Hepatocyte (in vitro differentiated cells): ENCODE results near the gene LDLRAD3. TPM values are rescaled to one million over a fixed set of nuclear protein-coding genes. Genes with fewer than 3 reads are reported as not detected.
A peak's percentile ranks its signal among the peaks of the same experiment; 100 is the strongest.

ENCODE experiments used
- DNase-seq: peaks from one replicate; pipeline ENCODE4 v3.0.0-alpha.2; 2016; ENCODE audit warnings: low spot score
- H2AFZ ChIP-seq: fragments of 200-600 bp; sonication (generic); 2 replicates; pipeline ENCODE4 v1.6.0; 2016; ENCODE audit warnings: antibody characterized with exemption, mild to moderate bottlenecking
- H3K27ac ChIP-seq: fragments of 200-600 bp; sonication (generic); 2 replicates; pipeline ENCODE4 v1.5.1; 2016; ENCODE audit warnings: mild to moderate bottlenecking
- H3K27me3 ChIP-seq: fragments of 200-600 bp; sonication (generic); 2 replicates; pipeline ENCODE4 v1.6.1; 2016
- H3K36me3 ChIP-seq: fragments of 200-600 bp; sonication (generic); replicated peaks from 2 replicates; pipeline ENCODE4 v1.5.1; 2016; ENCODE audit warnings: low read depth; ENCODE audit not compliant: insufficient read depth
- H3K4me1 ChIP-seq: fragments of 200-600 bp; sonication (generic); 2 replicates; pipeline ENCODE4 v1.5.1; 2016; ENCODE audit warnings: mild to moderate bottlenecking, moderate library complexity; ENCODE audit not compliant: insufficient read depth
- H3K4me2 ChIP-seq: fragments of 200-600 bp; sonication (generic); 2 replicates; pipeline ENCODE4 v1.6.0; 2016
- H3K4me3 ChIP-seq: fragments of 200-600 bp; sonication (generic); 2 replicates; pipeline ENCODE4 v1.5.1; 2016; ENCODE audit warnings: mild to moderate bottlenecking
- H3K79me2 ChIP-seq: fragments of 200-600 bp; sonication (generic); 2 replicates; pipeline ENCODE4 v1.6.0; 2017; ENCODE audit warnings: mild to moderate bottlenecking
- H3K9me2 ChIP-seq: fragments of 200-600 bp; sonication (generic); replicated peaks from 2 replicates; pipeline ENCODE4 v1.6.0; 2017; ENCODE audit warnings: mild to moderate bottlenecking; ENCODE audit not compliant: insufficient read depth
- H3K9me3 ChIP-seq: fragments of 200-600 bp; sonication (generic); 2 replicates; pipeline ENCODE4 v1.5.1; 2016; ENCODE audit warnings: low read depth, mild to moderate bottlenecking
- H4K20me1 ChIP-seq: fragments of 200-600 bp; sonication (generic); 2 replicates; pipeline ENCODE4 v1.6.0; 2016; ENCODE audit warnings: mild to moderate bottlenecking; ENCODE audit not compliant: insufficient read depth, poor library complexity, severe bottlenecking
- EZH2 ChIP-seq: fragments of 200-600 bp; sonication (generic); IDR thresholded peaks from 2 replicates; pipeline ENCODE4 v1.6.1; 2016; ENCODE audit warnings: antibody characterized with exemption, mild to moderate bottlenecking, borderline replicate concordance
- EZH2phosphoT487 ChIP-seq: fragments of 200-600 bp; sonication (generic); IDR thresholded peaks from one replicate; pipeline ENCODE4 v1.6.1; 2018; ENCODE audit warnings: antibody characterized with exemption, mild to moderate bottlenecking, low read depth, moderate library complexity; ENCODE audit not compliant: unreplicated experiment, severe bottlenecking
- WGBS: methylation state at CpG from one replicate; pipeline ENCODE4 v1.1.6; 2016; ENCODE audit warnings: low lambda C conversion rate; ENCODE audit errors: missing lambda C conversion rate; 5-methylcytosine and 5-hydroxymethylcytosine counted together
- polyA plus RNA-seq: library from polyadenylated mRNA; unstranded; fragments of >200 nt; fragmentation: Nextera tagmentation; extraction: Ambion mirVana; gene quantifications from 2 replicates; pipeline ENCODE4 v1.2.1, GENCODE V29; 2016
- total RNA-seq: library from RNA; depleted of rRNA; stranded (reverse); fragments of >200 nt; gene quantifications from 2 replicates; pipeline ENCODE4 v1.2.3, GENCODE V29; 2014
- TF ChIP-seq, protein P1 (sequence below): fragments of 200-600 bp; sonication (generic); IDR thresholded peaks from 2 replicates; pipeline ENCODE4 v1.5.1; 2016; ENCODE audit warnings: antibody characterized with exemption, mild to moderate bottlenecking; ENCODE audit not compliant: poor library complexity

Gene LDLRAD3
- total and polyA plus RNA-seq, 2 experiments from 2014 or later, result 12.2 TPM

DNA sequence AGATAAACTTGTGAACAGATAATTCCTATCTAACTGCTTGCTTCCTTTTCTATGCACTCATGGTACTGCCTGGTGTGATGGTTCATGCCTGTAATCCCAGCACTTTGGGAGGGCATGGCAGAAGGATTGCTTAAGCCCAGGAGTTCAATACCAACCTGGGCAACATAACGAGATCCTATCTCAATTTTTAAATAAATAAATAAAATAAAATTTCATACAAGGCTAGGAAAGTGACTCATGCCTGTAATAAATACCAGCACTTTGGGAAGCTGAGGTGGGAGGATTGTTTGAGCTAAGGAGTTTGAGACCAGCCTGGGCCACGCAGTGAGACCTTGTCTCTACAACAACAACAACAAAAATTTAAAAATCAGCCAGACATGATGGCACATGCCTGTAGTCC is 178.8 kb downstream of the LDLRAD3 start:
- no peak overlapping the region for H3K27ac ChIP-seq
- no peak overlapping the region for H3K4me3 ChIP-seq
- no peaks in the 10 kb centered on the region for H3K36me3 ChIP-seq
- no peaks in the 10 kb centered on the region for H3K79me2 ChIP-seq
- TF ChIP-seq, protein P1, sequence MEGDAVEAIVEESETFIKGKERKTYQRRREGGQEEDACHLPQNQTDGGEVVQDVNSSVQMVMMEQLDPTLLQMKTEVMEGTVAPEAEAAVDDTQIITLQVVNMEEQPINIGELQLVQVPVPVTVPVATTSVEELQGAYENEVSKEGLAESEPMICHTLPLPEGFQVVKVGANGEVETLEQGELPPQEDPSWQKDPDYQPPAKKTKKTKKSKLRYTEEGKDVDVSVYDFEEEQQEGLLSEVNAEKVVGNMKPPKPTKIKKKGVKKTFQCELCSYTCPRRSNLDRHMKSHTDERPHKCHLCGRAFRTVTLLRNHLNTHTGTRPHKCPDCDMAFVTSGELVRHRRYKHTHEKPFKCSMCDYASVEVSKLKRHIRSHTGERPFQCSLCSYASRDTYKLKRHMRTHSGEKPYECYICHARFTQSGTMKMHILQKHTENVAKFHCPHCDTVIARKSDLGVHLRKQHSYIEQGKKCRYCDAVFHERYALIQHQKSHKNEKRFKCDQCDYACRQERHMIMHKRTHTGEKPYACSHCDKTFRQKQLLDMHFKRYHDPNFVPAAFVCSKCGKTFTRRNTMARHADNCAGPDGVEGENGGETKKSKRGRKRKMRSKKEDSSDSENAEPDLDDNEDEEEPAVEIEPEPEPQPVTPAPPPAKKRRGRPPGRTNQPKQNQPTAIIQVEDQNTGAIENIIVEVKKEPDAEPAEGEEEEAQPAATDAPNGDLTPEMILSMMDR, result no peak
- no peak for TF ChIP-seq EZH2
- no peak for TF ChIP-seq EZH2phosphoT487
- H3K9me3 ChIP-seq, result no peaks in the 10 kb centered on the region
- peaks cover 9% of the 10 kb centered on the region for H3K4me1 ChIP-seq
- DNase-seq, result no peak
- no peaks in the 10 kb centered on the region for H3K27me3 ChIP-seq
- no peak overlapping the region for H3K4me2 ChIP-seq
- H3K9me2 ChIP-seq, result no peaks in the 10 kb centered on the region
- 81% methylated on average over 2 of the region's 2 CpGs for WGBS
- H2AFZ ChIP-seq, result no peak overlapping the region
- no peaks in the 10 kb centered on the region for H4K20me1 ChIP-seq

DNA sequence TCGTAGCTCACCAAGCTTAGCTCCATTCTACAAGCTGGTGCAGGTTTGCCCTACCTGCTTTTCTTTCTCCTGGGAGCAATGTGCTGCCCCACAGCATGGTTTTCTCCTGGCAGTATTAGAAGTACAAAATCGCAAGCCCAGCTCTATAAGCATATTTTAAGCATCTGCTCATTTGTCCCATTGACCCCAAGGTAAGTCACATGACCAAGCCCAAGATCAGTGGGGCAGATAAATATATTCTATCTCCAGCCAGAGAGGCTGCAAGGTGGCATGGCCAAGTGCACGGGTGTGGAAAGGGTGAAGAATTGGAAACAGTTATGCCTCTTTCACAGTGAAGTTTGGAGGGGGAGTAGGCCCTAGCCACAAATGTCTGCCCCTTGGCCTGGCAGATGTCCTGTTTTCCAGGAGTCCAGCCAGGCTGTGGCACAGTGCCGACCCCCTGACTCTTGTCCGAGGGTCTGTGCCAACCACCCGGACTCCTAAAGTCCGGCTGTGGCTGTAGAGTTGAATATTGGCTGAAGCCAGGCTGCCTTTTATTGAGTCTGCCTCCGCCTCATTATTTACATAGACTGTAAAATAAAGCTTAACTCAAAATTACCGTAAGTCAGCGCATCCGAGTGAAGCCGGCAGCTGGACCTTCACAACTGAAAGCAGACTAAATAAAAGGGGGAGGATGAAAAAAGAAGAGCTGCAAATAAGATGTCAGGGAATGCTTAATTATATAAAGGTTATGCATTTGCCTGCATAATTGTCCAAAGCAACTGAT is 179.7 kb downstream of the LDLRAD3 start:
- Histone ChIP-seq H2AFZ (no peak overlapping the region), H4K20me1 (no peaks in the 10 kb centered on the region), H3K79me2 (no peaks in the 10 kb centered on the region), H3K36me3 (no peaks in the 10 kb centered on the region), H3K4me2 (peak overlapping the region; percentile 50), H3K27me3 (no peaks in the 10 kb centered on the region), H3K4me3 (no peak overlapping the region), H3K9me2 (no peaks in the 10 kb centered on the region), H3K9me3 (no peaks in the 10 kb centered on the region), H3K4me1 (peaks cover 9% of the 10 kb centered on the region), H3K27ac (peak overlapping the region; percentile 22)
- peak; percentile 20 for DNase-seq
- TF ChIP-seq EZH2phosphoT487, result no peak
- TF ChIP-seq, protein P1, result no peak
- no peak for TF ChIP-seq EZH2
- 50% methylated on average over 12 of the region's 12 CpGs for WGBS

DNA sequence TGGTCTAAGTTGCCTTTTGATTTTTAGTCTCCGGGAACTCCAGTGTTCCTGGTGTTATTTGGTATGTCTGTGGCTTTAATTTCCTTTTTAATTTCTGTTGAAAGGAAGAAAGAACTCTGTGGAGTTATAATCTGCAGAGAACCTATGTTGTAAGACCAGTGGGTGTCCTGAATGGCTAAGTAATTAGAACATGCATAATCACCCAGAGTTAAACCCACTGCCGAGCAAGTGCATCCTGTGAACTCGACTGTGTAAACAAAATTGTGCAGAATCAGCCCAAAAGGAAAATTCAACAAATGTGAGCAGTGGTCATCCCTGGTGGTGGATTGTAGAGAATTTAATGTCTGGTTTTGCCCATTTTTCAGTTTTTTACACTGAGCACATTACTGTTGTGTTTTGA is 182.8 kb downstream of the LDLRAD3 start:
- no peak overlapping the region for H3K4me2 ChIP-seq
- no peak overlapping the region for H3K4me3 ChIP-seq
- H2AFZ ChIP-seq, result no peak overlapping the region
- H3K27ac ChIP-seq, result no peak overlapping the region
- H3K4me1 ChIP-seq, result peaks cover 9% of the 10 kb centered on the region
- H3K9me2 ChIP-seq, result no peaks in the 10 kb centered on the region
- no peaks in the 10 kb centered on the region for H3K36me3 ChIP-seq
- no peaks in the 10 kb centered on the region for H4K20me1 ChIP-seq
- 49% methylated on average over 3 of the region's 3 CpGs for WGBS
- no peak for DNase-seq
- no peak for TF ChIP-seq EZH2phosphoT487
- TF ChIP-seq, protein P1, result no peak
- no peak for TF ChIP-seq EZH2
- H3K79me2 ChIP-seq, result no peaks in the 10 kb centered on the region
- H3K9me3 ChIP-seq, result no peaks in the 10 kb centered on the region
- no peaks in the 10 kb centered on the region for H3K27me3 ChIP-seq

DNA sequence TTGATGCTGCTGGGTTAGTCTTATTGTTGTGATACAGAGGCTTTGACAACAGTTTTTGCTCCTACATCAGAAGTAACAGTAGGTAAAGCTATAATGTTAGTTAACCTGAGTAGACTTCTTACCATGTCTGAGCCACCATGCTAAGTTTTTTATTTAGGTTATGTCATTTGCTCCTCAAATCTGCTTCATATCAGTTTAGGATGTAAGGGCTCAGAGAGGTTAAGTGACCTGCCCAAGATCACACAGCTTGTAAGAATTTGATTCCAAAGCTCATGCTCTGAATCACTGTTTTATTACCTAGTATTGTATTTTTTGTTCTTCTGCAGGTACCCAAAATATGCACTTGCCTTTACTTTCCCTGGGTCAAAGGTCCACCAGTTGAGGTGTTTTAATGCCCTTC is 183.7 kb downstream of the LDLRAD3 start:
- H3K9me2 ChIP-seq, result no peaks in the 10 kb centered on the region
- TF ChIP-seq EZH2 (no peak), EZH2phosphoT487 (no peak)
- TF ChIP-seq, protein P1, result no peak
- H3K4me3 ChIP-seq, result no peak overlapping the region
- H3K27me3 ChIP-seq, result no peaks in the 10 kb centered on the region
- no peaks in the 10 kb centered on the region for H4K20me1 ChIP-seq
- no peak overlapping the region for H2AFZ ChIP-seq
- no peaks in the 10 kb centered on the region for H3K36me3 ChIP-seq
- no peak overlapping the region for H3K27ac ChIP-seq
- H3K9me3 ChIP-seq, result no peaks in the 10 kb centered on the region
- DNase-seq, result no peak
- H3K4me1 ChIP-seq, result peaks cover 9% of the 10 kb centered on the region
- no peak overlapping the region for H3K4me2 ChIP-seq
- no peaks in the 10 kb centered on the region for H3K79me2 ChIP-seq
